Right renal cortex interstitium (tissue), 3 donors: ENCODE measurements around the gene FCHSD2. TPM values are rescaled to one million over a fixed set of nuclear protein-coding genes. Genes with fewer than 3 reads are reported as not detected.

ENCODE experiments used
- DNase-seq, 3 donors: peaks; one replicate each; pipeline ENCODE4 v3.0.0-alpha.2; 2013; ENCODE audit warnings: low read depth in 3 of 3, low spot score in 2 of 3
- polyA plus RNA-seq, 3 donors: library from polyadenylated mRNA; unstranded; fragments of 120-200 nt; gene quantifications; one replicate each; pipeline ENCODE4 v1.2.1, GENCODE V29; 2013; ENCODE audit not compliant: insufficient read length in 3 of 3

Gene FCHSD2
- polyA plus RNA-seq, 3 donors: 43.7 to 49.7 (median 47.2) TPM

DNA sequence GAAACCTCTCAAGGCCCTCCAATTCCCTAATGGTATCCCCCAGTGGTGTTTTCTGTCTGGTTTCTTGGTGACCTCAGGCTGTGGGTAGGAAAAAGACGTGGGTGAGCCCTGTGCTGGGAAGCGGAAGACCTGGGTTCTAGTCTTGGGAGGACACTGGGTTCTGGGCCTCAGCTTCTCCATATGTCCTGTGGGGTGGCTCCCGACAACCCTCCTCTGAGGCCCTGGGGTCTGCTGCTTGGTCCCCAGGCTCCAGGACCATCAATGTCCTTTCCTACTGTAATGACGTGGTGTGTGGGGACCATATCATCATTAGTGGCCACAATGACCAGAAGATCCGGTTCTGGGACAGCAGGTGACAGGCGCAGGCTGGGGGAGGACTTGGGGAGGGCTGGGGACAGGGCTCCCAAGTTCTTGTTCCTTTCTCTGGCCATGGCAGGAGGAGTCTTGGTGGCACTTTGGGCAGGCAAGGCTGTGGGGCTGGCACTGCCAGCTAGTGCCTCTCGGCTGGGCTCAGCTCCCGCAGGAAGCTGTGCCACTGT, 315.1 kb downstream of the FCHSD2 start:
- DNase-seq: no peak

DNA sequence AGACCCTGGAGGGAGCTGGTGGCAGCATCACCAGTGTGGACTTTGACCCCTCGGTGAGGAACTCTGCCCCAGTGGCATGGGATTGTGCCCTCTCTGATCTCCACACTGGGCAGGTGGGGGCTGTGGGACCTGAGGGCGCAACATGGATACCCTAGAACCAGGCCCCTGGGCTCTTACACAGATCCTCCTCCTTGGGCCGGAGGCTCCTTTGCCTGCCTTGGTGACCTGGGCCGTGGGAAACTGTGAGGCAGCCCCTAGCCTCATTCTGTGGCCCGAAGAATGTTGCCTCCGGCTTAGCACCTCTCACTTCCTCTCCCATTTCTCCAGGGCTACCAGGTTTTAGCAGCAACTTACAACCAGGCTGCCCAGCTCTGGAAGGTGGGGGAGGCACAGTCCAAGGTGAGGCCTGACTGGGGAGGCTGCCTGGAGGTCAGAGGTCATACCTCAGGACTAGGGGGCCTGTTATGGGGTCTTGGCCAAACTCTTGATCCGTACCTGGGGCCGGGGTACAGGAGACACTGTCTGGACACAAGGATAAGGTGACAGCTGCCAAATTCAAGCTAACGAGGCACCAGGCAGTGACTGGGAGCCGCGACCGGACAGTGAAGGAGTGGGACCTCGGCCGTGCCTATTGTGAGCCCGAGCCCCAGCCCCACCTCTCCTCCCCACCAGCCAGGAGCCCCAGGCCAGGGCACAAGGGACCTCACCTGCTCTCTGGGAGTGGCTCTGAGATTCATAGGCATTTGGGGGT, 315.8 kb downstream of the FCHSD2 start:
- DNase-seq: no peak

DNA sequence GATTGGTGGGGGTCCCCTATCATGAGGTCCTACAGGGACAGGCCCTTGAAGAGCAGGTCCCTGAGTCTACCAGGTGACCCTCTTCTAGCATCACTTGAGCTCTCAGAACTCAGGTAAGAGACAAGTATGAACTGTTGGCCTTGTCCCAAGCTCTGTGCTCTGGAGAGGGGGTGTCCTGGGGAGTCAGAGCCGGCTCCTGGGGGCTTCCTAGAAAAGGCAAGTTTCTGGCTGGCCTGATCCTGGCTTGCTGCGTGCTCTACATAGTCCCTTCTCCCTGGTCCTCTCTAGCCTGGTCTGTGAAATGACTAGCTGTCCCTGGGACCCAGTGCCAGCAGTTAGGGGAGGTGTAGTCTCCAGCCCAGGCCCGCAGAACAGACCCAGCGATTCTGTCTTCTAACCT, 316.5 kb downstream of the FCHSD2 start:
- no peak for DNase-seq

DNA sequence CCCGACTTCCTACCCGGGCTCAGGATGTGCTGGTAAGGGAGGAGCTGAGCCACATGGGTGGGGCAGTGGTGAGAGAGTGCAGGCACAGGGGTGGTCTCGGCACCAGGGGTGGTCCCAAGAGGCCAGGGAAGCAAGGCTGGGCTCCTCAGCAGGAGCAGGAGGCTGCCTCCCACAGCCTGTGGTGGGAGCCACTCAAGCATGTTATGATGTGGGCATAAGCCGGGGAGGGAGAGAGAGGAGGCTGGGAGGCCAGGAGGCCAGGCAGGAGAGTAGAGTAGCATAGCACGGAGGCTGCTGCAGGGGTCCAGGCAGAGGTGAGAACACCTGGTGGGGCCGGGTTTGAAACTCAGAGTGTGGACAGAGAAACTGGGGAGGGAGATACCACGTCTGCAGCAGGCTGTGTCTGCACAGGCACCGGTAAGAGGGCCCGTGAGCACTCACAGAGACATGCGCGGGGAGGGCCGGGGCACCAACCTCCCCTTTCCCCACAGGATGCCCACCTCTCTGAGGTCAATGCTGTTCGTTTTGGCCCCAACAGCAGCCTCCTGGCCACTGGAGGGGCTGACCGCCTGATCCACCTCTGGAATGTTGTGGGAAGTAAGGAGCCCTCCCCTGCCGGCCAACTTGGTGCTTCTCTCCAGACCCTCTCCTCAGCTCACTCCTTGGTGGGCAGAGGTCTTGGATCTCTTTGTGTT, 317.2 kb downstream of the FCHSD2 start:
- no peak for DNase-seq

GRCh38 chr11:72824020-72824419, 318.1 kb downstream of the FCHSD2 start:
- no peak for DNase-seq

DNA sequence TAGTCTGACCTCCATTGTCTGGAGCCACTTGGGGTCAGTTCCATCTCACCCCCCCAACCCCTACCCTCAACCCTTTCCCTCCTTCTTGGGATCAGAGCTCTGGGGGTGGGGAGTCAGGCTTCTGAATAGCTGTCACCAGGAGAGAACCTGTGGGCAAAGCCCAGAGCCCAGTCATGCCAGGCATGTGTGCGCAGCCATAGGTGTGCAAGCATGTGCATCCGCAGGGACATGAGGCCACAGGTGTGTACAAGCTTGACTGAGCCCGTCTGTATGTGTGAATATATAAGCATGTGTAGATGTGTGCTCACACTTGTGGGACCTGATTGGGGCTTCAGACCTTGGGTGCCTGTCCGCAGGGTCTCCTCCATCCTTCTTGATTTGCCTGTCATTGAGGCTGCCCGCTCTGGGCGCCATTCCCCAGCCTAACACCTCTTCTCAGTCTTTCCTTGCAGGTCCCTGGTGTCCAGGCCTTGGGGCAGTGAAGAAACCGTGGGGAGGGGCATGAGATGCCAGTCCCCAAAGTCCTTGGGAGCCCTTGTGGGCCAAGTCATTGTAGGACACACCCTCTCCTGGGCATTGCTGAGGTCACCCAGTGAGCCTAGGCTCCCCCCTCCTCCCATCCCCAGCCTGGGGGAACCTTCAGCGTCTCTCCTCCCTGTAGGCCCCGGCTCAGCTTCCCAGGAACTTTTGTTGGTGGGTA, 318.9 kb downstream of the FCHSD2 start:
- DNase-seq: no peak

DNA sequence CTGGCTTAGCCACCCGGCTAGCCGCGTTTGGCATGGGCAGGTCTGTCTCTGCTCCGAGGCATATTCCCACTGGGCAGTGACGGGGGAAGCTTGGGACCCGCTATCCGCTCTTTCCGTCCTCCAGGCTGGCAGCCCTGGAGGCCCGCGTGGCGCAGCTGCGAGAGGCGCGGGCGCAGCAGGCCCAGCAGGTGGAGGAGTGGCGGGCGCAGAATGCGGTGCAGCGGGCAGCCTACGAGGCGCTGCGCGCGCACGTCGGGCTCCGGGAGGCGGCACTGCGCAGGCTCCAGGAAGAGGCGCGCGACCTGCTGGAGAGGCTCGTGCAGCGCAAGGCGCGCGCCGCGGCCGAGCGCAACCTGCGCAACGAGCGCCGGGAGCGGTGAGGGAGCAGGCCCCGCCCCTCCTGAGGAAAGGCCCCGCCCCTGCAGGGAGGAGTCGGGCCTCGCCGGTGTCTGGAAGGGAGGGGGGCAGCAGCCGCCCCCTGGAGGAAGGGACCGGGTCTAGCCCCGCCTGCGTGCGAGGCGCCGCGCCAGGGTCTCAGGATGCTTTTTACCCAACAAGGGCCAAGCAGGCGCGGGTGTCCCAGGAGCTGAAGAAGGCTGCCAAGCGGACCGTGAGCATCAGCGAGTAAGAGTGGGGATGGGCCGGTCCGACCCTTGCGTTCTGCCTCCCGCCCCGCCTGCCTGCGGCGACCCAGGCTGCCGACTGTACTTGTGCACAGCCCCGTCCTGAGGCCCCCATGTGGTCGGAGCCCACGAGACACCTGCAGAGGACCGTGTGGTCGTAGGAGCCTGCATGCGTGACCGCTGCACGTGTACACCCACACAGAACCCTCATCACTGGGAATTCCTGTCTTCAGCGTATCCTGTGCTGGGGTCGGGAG, 320.0 kb downstream of the FCHSD2 start:
- DNase-seq: peak; percentile 74 to 85 (median 80)

DNA sequence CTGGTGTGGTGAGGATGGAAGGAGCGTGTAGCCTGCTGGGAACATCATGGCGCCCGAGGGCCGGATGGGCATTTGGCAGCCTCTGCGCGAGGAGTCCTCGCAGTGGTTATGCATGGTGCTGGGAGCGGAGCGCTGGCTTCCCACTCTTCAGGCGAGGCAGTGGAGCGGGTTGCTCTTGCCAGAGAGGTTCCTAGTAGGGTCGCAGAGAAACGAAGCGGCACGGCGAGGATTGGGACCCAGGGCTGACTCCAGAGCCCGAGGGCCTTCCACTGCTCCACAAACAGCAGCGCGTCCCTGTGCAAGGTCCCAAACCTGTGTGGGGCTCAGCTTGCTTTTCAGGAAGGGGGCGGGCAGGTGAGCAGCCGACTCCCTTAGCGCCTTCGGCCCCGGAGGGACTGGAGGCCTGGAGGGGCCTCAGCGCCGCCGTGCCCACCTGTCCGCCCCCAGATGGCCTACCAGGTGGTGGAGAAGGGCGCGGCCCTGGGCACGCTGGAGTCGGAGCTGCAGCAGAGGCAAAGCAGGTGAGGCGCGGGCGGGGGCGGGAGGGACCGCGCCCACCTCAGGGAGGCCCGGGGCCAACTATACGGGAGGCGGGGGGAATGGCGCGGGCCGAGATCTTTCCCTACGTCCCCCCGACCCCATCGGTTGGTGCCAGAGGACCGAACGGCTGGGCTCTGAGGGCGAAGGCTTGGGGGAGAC, 320.7 kb downstream of the FCHSD2 start:
- no peak for DNase-seq

DNA sequence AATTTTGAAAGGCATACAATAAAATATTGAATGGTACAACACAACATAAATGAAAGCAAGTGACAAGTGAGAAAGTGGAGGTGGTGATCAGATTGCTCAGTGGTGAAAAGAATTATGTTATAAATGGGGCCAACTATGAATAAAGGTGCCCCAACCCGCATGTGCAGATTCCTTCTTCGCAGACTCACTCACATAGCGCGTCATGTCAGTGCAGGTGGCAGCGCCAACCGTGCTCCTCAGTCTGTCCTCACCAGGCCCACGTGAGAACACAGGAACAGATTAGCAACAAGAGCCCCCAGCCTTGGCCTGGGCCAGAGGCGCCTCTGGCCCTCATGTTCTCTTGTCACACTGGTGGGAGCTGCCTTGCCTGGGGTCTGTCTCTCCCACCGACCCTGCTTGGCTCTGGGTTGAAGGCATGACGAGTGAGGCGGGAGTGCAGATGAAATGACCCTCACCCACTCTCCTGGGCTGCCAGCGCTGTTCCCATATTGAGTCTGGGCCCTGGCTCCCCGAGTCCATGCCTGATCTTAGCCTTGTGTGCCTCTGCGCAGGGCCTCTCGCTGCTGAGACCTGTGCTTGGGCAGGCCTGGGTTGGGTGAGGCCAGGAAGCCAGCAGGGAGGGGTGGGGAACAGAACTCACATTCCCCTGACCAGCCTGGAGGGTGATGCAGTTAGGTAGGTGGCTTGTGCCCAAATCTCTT, 321.5 kb downstream of the FCHSD2 start:
- no peak for DNase-seq

DNA sequence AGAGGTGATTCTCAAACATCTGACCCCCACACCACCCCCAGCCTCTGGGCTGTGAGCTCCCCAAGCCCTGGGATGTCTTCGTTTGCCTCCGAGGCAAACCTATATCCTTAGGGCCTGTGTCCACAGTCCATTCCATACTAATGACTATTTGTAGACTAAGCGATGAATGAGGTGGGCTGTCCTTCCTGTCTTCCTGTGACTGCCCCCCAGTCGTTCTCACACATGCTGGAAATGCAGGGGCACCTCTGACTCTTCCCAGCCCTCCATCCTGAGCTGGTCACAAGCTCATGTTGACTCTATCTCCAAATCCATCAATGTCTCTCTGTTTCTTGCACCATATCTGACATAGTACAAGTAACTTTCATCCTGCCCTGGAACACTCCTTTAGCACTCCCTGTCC, 323.1 kb downstream of the FCHSD2 start:
- no peak for DNase-seq

DNA sequence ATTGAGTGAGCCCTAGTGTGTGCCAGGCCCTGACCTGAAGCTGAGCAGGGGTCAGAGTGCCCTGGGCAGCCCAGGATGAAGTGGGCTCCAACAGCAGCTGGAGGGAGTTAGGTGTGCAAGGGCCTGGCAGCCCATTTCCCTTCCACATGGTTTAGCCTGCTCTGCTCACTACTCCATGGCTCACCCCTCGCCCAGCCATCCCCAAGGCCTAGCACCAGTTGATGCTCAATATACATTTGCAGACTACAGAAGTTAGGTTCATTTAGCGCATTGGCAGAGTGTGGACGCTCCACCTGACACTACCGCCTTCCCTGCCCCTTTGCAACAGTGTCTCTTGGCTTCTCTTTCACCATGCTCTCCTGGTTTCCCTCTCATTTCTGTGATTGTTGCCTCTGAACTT, 324.2 kb downstream of the FCHSD2 start:
- DNase-seq: no peak

GRCh38 chr11:72816404-72816990, 325.6 kb downstream of the FCHSD2 start:
- no peak for DNase-seq

- DNase-seq: no peak
Observed at GRCh38 chr11:72815110-72815618, 327.0 kb downstream of the FCHSD2 start.

DNA sequence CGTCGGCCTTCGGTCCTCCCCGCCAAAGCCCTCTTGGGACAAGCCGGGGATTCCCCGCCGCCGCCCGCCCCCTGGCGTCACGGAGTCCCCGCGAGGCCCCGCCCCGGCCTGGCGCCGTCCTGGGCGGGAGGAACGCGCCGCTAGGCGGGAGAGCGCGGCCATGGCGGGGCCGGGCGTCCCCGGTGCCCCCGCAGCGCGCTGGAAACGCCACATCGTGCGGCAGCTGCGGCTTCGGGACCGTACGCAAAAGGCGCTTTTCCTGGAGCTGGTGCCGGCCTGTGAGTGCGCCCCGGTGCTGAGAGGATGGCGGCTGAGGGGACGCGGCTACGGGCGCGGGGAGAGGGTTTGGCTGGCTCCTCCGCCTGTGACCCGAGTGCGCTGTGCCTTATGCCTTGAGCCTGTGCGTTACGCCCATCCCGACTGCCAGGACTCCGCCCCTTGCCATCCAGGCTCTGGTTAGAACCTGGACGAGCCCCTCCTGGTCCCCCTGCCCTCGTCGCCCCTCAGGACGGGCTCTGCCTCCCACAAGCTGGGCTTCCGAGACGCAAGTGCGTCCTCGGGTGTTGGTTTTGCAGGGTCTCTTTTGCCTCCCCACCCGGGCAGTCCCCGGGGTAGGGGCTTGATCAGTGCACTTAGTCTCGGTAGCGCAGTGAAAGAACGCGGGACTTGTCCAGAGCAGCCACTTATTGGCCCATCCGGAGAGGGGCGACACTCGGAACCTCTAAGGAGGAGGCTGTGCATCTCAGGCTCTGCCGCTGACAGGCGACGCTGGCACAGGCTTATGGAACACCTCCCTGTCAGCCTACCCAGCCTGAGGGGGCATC, 327.6 kb downstream of the FCHSD2 start, which contains the start of gene ATG16L2:
ATG16L2 (plus strand) TSS at position 126 of the 824 bp plus-strand sequence; CDS start at position 161, 35 bp downstream.
- peak; percentile 58 to 84 (median 81) for DNase-seq

DNA sequence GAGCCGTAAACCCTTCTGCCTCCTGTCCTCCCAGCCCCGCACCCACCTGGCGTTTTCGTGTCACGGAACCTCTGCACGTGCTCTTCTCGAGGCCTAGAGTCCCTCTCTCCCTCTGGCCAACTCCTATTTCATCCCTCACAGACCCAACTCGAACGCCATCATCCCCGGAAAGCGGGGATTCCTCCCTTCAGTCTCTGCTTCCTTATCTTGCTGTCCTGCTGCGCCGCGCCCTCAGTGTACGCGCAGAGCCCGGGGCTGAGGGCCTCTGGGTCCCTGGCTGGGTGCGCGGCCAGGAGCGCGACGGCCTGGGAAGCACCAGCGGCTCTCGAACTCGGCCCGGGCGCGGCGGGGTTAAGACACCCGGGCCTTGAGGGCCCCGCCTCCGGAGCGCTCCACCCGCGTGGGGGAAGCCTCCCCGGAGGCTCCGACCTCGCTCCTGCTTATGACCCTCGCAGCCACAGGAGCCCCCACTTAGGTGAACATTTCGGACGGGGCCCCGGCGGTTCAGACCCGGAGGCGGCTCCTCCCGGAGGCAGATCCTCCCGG, 328.3 kb downstream of the FCHSD2 start:
- peak; percentile 71 to 76 (median 74) for DNase-seq

DNA sequence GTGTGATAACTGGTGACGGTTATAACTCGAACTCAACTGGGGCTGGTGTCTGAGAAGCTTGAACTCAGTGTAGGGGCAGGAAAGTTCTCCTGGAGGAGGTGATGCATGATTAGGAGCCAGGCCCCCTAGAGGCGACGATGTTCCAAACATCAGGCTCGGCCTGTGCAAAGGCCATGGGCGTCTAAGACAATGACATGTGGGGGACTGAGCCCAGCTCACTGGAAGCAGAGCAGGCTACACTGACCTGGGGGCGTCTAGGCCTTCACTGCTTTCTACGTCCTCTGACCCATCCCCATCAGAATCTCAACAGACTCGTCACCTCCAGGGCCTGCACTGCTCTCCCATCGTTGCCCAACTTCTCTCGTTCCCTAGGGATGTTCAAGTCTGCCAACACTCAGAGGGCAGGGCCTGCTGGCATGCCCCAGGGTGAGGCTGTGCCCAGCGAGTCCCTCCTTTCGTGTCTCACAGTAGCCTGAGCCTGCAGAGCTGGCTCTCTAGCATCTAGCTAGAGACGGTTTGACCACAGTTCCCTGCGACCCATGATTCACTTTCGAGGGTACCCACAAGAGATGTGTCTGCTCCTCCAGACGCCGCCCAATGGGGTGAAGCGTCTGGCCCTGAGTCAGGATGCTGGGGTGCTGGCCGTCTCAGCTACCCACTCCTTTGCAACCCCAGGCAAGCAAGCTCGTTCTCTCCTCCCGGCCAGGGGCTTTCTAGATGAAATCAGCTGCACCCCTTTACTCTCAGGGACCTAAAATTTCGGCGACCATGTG, 329.0 kb downstream of the FCHSD2 start:
- no peak for DNase-seq

- DNase-seq: no peak
Observed at GRCh38 chr11:72812604-72812966, 329.5 kb downstream of the FCHSD2 start.
